LNCAP (cell line): Measurements from ENCODE around the gene FCAMR.
A peak's percentile ranks its signal among the peaks of the same experiment; 100 is the strongest.

Experiments used
- TF ChIP-seq, protein P1 (sequence below): fragments of 450-650 bp; IDR thresholded peaks from 2 replicates; pipeline ENCODE4 v1.5.1; 2017; ENCODE audit warnings: mild to moderate bottlenecking

FCAMR gene

DNA sequence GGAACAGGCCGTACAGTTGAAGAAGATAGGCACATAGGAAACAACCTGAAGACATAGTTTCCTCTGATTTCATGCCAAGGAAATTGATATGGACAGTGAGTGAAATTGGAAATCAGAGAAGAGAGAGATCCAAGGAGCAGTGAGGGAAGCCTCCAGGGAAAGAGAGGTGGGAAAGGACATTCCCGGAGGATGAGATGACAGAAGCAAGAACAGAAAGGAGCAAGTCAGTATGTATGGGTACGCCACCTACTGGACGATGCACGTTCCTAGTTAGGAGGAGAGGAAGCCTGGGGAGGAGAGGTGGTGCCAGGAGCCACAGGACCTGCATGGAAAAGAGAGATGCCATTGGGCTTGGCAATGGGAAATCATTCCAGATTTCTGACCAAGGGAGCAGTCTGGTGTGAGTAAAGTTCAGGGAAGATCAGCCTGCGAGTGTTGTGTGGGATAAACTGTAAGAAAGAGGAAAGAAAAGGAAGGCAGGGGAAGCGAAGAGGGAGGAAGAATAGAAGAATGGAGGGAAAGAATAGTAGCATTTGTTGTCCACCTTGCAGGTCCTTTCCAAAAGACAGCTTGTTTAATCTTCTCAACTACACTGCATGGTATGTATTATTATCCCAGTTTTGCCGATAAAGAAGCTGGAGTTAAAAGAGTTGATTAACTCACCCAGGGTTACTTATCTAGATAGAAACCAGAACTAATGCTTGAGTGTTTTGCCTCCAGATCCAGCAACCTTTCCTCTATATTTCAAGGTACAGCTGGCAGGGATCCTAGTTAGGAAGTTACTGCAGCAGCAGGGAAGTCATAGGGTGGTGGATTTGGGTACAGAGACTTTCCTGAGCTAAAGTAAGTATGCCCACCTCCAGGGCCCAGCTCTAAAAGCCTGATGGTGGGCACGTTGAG lies 34.9 kb upstream of the FCAMR start:
- TF ChIP-seq, protein P1, sequence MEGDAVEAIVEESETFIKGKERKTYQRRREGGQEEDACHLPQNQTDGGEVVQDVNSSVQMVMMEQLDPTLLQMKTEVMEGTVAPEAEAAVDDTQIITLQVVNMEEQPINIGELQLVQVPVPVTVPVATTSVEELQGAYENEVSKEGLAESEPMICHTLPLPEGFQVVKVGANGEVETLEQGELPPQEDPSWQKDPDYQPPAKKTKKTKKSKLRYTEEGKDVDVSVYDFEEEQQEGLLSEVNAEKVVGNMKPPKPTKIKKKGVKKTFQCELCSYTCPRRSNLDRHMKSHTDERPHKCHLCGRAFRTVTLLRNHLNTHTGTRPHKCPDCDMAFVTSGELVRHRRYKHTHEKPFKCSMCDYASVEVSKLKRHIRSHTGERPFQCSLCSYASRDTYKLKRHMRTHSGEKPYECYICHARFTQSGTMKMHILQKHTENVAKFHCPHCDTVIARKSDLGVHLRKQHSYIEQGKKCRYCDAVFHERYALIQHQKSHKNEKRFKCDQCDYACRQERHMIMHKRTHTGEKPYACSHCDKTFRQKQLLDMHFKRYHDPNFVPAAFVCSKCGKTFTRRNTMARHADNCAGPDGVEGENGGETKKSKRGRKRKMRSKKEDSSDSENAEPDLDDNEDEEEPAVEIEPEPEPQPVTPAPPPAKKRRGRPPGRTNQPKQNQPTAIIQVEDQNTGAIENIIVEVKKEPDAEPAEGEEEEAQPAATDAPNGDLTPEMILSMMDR, result peak; percentile 91

DNA sequence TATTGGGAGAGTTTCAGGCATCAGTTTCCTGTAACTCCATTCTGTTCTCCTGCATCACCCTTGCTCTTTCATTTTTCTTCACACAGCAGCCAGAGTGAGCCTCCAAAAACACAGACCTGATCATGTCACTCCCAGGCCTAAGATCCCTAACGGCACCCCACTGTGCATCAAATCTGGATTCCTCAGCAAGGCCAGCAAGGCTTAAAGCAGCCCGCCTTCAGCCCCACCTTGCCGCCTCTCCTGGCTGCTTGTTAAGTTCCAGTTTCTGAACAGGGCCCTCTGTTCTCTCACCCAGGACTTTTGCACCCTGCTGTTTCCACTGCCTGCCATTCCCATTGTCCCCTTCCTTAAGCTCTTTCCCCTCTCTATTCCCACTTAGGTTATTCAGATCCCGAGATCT lies 33.0 kb upstream of the FCAMR start:
- TF ChIP-seq, protein P1, result no peak

GRCh38 chr1:207002724-207003146 lies 32.5 kb upstream of the FCAMR start:
- TF ChIP-seq, protein P1, result no peak

DNA sequence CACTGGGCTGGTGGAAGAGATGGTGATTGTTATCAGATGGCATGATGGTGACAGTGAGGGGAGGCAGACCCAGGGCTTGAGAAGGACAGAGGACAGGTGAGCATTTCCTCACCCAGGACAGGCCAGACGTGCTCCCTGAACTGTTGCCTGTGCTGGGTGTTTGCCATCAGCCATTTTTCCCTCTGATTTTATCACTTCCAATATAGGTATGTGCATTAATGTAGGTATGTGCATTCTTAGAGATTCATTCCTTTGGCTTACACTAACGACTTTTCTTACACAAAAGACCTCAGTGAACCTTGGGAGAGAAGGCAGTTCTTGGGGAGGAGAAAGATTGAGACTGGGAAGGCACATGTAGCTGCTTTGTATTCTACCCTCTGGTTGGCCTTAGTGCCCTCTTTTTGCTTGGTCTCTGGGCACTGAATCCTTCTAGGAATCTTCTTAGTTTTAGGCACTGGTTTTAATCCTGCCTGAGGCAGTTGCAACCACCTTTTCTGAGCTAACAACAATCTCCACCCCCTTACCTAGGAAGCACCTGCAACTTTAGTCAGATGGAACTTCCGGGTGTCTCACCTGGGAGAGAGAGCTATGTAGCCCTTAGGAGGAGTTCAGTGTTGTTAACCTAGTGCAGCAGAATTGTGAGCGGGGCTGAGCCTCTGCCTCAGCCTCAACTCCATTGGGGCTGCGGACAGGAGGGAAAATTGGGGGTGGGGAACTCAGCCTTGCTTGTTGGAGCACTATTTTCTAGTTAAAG lies 31.4 kb upstream of the FCAMR start:
- TF ChIP-seq, protein P1, result no peak

GRCh38 chr1:207000651-207001291 lies 30.5 kb upstream of the FCAMR start:
- TF ChIP-seq, protein P1, result no peak

GRCh38 chr1:206998816-206999215 lies 28.6 kb upstream of the FCAMR start:
- TF ChIP-seq, protein P1, result no peak

- TF ChIP-seq, protein P1, result no peak
Measured at GRCh38 chr1:206992790-206993189, 22.5 kb upstream of the FCAMR start.
